Measurements from ENCODE around the gene TLCD3B.

The TLCD3B gene

DNA sequence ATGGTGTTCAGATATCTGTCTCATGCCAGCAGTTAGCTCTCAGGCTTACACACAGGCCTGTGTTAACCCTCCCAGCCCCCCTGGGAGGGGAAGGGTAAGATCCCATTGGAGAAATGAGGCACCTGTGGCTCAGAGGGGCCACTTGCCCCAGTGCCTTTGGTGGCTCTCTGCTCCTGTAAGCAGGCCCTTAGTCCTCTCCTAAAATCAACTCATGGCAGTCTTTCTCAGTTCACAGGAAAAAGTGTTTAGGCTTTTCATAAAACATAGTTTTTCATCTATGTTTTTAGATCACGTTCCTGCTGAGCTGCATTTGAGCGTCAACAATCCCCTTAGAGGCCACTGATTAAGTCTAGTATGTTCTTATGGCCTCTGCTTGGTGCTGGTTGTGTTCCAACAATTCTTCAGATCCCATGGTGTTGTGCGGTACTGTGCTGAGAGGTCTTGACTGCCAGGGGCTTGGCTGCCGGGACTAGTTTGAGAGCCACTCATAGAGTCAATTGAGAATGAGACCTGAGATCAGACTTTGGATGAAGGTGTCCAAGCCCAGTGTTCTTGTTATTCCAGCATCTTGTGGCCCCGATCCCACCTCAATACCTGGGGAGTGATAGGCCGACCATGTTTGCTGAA, 46.8 kb downstream of the TLCD3B start:
- Histone ChIP-seq H3K4me3 (ENCODE audit: low read depth, low read length) (no peak overlapping the region), H3K27me3 (replicated peaks) (no peaks in the 10 kb centered on the region), H3K27ac (peak overlapping the region; percentile 0), H3K36me3 (replicated peaks) (peaks cover 98% of the 10 kb centered on the region)
- no peak for DNase-seq
- in situ Hi-C loops (cut with HindIII; ENCODE audit: low pct_ligation_motif_present, low sequenced_read_pairs), result no loop called here
- TF ChIP-seq, protein P1, sequence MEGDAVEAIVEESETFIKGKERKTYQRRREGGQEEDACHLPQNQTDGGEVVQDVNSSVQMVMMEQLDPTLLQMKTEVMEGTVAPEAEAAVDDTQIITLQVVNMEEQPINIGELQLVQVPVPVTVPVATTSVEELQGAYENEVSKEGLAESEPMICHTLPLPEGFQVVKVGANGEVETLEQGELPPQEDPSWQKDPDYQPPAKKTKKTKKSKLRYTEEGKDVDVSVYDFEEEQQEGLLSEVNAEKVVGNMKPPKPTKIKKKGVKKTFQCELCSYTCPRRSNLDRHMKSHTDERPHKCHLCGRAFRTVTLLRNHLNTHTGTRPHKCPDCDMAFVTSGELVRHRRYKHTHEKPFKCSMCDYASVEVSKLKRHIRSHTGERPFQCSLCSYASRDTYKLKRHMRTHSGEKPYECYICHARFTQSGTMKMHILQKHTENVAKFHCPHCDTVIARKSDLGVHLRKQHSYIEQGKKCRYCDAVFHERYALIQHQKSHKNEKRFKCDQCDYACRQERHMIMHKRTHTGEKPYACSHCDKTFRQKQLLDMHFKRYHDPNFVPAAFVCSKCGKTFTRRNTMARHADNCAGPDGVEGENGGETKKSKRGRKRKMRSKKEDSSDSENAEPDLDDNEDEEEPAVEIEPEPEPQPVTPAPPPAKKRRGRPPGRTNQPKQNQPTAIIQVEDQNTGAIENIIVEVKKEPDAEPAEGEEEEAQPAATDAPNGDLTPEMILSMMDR (IDR thresholded peaks at IDR 0.05; ENCODE audit: low read depth, low read length, missing control alignments), result no peak

DNA sequence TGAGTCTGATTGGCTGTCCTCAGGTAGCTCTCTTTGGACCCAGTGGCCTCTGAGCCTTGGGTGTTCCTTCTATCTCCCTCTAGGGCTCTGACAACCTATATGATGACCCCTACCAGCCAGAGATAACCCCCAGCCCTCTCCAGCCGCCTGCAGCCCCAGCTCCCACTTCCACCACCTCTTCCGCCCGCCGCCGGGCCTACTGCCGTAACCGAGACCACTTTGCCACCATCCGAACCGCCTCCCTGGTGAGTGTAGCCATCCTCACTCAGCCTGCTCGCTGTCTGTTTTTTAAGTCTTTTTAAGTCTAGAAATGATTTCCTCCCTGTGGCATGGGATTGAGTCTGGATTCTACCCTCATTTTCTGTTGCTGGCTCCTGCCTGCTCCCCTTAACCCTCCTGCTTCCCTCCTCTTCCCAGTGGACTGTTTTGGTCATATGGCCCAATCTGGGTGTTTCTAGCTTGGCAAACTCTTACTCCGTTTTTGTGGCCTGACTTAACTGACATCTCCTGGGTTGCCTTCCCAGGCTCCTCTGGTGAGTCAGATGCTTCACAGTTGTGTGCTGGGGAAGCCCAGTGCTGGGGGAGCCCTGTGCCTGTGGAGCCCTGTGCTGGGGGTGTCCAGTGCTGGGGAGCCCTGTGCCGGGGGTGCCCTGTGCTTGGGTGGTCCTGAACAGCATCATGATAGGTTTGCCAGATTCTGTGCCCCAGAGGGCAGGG, 47.5 kb downstream of the TLCD3B start:
- Histone ChIP-seq H3K4me3 (ENCODE audit: low read depth, low read length) (no peak overlapping the region), H3K36me3 (replicated peaks) (peaks cover 99% of the 10 kb centered on the region), H3K27ac (peak overlapping the region; percentile 0), H3K27me3 (replicated peaks) (no peaks in the 10 kb centered on the region)
- in situ Hi-C loops (cut with HindIII; ENCODE audit: low pct_ligation_motif_present, low sequenced_read_pairs), result no loop called here
- DNase-seq, result no peak
- TF ChIP-seq, protein P1 (IDR thresholded peaks at IDR 0.05; ENCODE audit: low read depth, low read length, missing control alignments), result no peak

DNA sequence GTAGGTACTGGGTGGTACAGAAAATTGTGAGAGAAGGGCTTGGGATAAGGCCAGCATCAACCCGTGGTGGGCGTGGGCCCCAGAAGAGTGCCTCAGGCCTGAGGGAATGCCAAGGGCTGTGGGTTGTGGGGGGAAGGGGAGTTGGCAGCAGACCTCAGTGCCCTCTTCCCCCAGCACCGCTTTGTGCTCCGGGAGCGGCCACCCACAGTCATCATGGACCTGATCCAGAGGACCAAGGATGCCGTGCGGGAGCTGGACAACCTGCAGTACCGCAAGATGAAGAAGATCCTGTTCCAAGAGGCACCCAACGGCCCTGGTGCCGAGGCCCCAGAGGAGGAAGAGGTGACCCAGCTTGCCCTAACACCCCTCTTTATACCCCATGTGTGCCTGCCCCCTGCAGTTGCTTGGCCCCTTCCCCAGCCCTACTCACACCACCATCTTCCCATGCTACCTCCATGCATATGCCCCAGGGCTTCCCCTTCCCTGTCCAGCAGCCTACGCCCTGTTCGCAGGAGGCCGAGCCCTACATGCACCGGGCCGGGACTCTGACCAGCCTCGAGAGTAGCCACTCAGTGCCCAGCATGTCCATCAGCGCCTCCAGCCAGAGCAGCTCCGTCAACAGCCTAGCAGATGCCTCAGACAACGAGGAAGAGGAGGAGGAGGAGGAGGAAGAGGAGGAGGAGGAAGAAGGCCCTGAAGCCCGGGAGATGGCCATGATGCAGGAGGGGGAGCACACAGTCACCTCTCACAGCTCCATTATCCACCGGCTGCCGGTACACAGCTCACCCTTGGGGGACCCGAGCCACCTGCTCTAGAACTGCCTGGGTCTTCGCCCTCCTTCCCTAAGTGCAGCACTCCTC, 48.3 kb downstream of the TLCD3B start:
- TF ChIP-seq, protein P1 (IDR thresholded peaks at IDR 0.05; ENCODE audit: low read depth, low read length, missing control alignments), result no peak
- DNase-seq, result no peak
- H3K36me3 ChIP-seq (replicated peaks), result peaks cover 97% of the 10 kb centered on the region

DNA sequence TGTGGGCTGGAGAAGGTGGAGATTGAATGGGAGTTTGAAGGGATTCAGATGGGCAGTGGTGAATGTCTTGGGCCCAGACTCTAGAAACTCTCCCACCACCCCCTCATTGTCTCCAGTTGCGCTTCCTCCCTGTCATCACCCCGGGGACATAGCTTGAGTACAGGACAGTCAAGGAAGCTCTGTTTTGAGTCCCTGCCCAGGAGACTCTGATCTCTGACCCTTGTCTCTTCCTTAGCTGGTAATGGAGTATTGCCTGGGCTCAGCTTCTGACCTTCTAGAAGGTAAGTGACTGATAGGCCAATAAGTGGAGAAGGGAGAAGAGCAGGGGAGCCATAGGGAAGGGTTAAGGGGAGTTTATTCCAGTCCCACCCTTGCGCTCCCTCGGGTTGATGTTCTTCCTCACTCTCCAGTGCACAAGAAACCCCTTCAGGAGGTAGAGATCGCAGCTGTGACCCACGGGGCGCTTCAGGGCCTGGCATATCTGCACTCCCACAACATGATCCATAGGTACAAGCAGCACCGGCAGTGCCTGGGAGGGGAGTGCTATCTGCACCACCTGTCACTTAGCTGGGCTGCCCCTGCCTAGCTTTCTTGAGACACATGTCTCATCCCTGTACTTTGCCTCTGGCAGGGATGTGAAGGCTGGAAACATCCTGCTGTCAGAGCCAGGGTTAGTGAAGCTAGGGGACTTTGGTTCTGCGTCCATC, 52.4 kb downstream of the TLCD3B start:
- TF ChIP-seq, protein P1 (IDR thresholded peaks at IDR 0.05; ENCODE audit: low read depth, low read length, missing control alignments), result no peak
- H3K27ac ChIP-seq, result no peak overlapping the region
- DNase-seq, result no peak
- no peak overlapping the region for H3K4me3 ChIP-seq (ENCODE audit: low read depth, low read length)
- in situ Hi-C loops (cut with HindIII; ENCODE audit: low pct_ligation_motif_present, low sequenced_read_pairs), result no loop called here
- H3K36me3 ChIP-seq (replicated peaks), result peaks cover 56% of the 10 kb centered on the region
- no peaks in the 10 kb centered on the region for H3K27me3 ChIP-seq (replicated peaks)

More for the DNA sequence above, 48.3 kb downstream of the TLCD3B start:
- Histone ChIP-seq H3K27me3 (replicated peaks) (no peaks in the 10 kb centered on the region), H3K4me3 (ENCODE audit: low read depth, low read length) (no peak overlapping the region), H3K27ac (no peak overlapping the region)
- in situ Hi-C loops (cut with HindIII; ENCODE audit: low pct_ligation_motif_present, low sequenced_read_pairs), result no loop called here

DNA sequence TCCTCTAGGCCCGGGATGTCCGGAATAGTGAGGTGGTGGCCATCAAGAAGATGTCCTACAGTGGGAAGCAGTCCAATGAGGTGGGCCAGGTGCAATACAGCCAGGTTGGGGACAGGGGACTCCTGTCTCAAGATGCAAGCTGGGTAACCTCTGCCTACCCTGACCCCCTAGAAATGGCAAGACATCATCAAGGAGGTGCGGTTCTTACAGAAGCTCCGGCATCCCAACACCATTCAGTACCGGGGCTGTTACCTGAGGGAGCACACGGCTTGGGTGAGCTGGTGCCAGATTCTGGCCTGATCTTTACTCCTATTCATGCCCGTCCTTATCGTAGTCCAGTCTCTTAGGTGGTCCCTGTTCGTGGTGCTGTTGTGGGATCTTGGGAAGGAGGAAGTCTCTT, 53.0 kb downstream of the TLCD3B start:
- H3K27ac ChIP-seq, result no peak overlapping the region
- H3K36me3 ChIP-seq (replicated peaks), result peaks cover 50% of the 10 kb centered on the region
- no peaks in the 10 kb centered on the region for H3K27me3 ChIP-seq (replicated peaks)
- DNase-seq, result no peak
- H3K4me3 ChIP-seq (ENCODE audit: low read depth, low read length), result no peak overlapping the region
- in situ Hi-C loops (cut with HindIII; ENCODE audit: low pct_ligation_motif_present, low sequenced_read_pairs), result no loop called here
- TF ChIP-seq, protein P1 (IDR thresholded peaks at IDR 0.05; ENCODE audit: low read depth, low read length, missing control alignments), result no peak
